CD4-positive, CD25-positive, alpha-beta regulatory T cell (primary cell): Measurements from ENCODE around the gene SLC11A2. TPM values are rescaled to one million over a fixed set of nuclear protein-coding genes. Genes with fewer than 3 reads are reported as not detected.

Experiments
- ATAC-seq, 2 donors: fragments of 150-1000 bp; cut with Tn5 transposase; one replicate each; pipeline ENCODE4 v1.10.0; 2021; ENCODE audit warnings: low read depth in 2 of 2, moderate number of reproducible peaks in 2 of 2, moderate library complexity in 1 of 2
- DNase-seq, 3 donors: peaks; one replicate each; pipeline versions ENCODE4 v3.0.0 to v3.0.0-alpha.2; 2012 to 2022; ENCODE audit warnings: mixed read lengths in 1 of 3
- H3K27ac ChIP-seq: one replicate; pipeline ENCODE4 v1.7.0; 2013; ENCODE audit warnings: mild to moderate bottlenecking, low read length; ENCODE audit not compliant: insufficient read depth, poor library complexity, severe bottlenecking
- H3K27me3 ChIP-seq: one replicate; pipeline ENCODE4 v1.7.0; 2013; ENCODE audit warnings: low read length; ENCODE audit not compliant: control insufficient read depth, insufficient read depth
- H3K36me3 ChIP-seq: one replicate; pipeline ENCODE4 v1.7.0; 2013; ENCODE audit warnings: mild to moderate bottlenecking, low read length, moderate library complexity; ENCODE audit not compliant: control insufficient read depth, insufficient read depth
- H3K4me1 ChIP-seq: 2 replicates; pipeline ENCODE4 v1.7.0; 2013; ENCODE audit warnings: mild to moderate bottlenecking, low read length; ENCODE audit not compliant: insufficient read depth, control insufficient read depth, poor library complexity, severe bottlenecking
- H3K4me3 ChIP-seq: one replicate; pipeline ENCODE4 v1.7.0; 2013; ENCODE audit warnings: low read depth, mild to moderate bottlenecking, low read length, moderate library complexity
- H3K9me3 ChIP-seq, 2 experiments: 1 replicate in 1 of 2; 2 replicates in 1 of 2; pipeline ENCODE4 v1.7.0; 2013; ENCODE audit warnings: low read length in 2 of 2, mild to moderate bottlenecking in 1 of 2, moderate library complexity in 1 of 2; ENCODE audit not compliant: control insufficient read depth in 2 of 2
- H3K27ac Mint-ChIP-seq, 3 donors: one replicate each; pipeline ENCODE4 v1.8.0; 2020 to 2022; ENCODE audit warnings: mild to moderate bottlenecking in 3 of 3, mixed read lengths in 3 of 3, moderate library complexity in 2 of 3
- H3K27me3 Mint-ChIP-seq: one replicate; pipeline ENCODE4 v1.8.0; 2022; ENCODE audit warnings: mild to moderate bottlenecking, mixed read lengths
- H3K36me3 Mint-ChIP-seq: one replicate; pipeline ENCODE4 v1.8.0; 2020; ENCODE audit warnings: mixed read lengths
- H3K4me1 Mint-ChIP-seq, 4 donors: one replicate each; pipeline ENCODE4 v1.8.0; 2020 to 2022; ENCODE audit warnings: mixed read lengths in 4 of 4, mild to moderate bottlenecking in 1 of 4
- H3K4me3 Mint-ChIP-seq, 4 donors: one replicate each; pipeline ENCODE4 v1.8.0; 2020 to 2022; ENCODE audit warnings: mild to moderate bottlenecking in 4 of 4, mixed read lengths in 4 of 4, moderate library complexity in 3 of 4
- H3K9me3 Mint-ChIP-seq, 7 donors: one replicate each; pipeline ENCODE4 v1.8.0; 2020 to 2022; ENCODE audit warnings: mixed read lengths in 7 of 7, mild to moderate bottlenecking in 3 of 7, moderate library complexity in 2 of 7
- polyA plus RNA-seq, 4 donors: library from polyadenylated mRNA; unstranded; fragments of 300-500 nt; fragmentation: Illumina TruSeq; gene quantifications; one replicate each; pipeline ENCODE4 v1.2.3, GENCODE V29; 2021
- total RNA-seq: library from RNA; stranded (reverse); gene quantifications from one replicate; pipeline ENCODE4 v1.2.3, GENCODE V29; 2022

Gene SLC11A2
- total and polyA plus RNA-seq, 5 donors from 2014 or later, result 7.2 to 54.3 (median 16.0) TPM

DNA sequence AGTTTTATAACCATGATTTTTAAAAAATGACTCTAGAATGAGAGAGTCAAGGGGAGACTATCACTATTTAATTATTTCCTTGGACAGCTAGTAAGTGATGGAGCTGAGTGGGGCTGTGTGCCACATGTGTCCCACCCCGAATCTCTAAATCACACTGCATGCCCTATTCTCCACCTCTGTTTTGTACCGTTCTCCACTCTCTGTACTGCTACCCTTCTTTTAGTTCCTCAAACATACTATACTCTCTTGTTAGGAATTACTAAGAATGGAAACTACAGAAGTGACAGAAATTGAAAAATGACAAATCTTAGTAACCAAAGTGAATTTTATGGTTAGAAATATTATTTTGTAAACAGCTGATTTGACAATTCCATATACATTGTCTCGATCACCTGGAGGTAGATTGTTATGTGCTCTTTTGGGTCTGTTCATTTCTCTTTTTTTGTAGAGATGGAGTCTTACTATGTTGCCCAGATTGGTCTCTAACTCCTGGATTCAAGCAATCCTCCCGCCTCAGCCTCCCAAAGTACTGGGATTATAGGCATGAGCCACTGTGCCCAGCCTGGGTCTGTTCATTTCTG is 35.9 kb downstream of the SLC11A2 start:
- Mint-ChIP-seq H3K4me1 (peaks cover 8 to 10% (median 9%) of the 10 kb centered on the region in 4 donors), H3K27me3 (no peaks in the 10 kb centered on the region), H3K27ac (peak overlapping the region in 2 of 3 donors; percentile 15 to 78), H3K36me3 (peaks cover 44% of the 10 kb centered on the region), H3K4me3 (no peak overlapping the region), H3K9me3 (no peaks in the 10 kb centered on the region)
- no peaks in the 10 kb centered on the region for H3K4me1 ChIP-seq
- H3K27ac ChIP-seq, result no peak overlapping the region
- H3K27me3 ChIP-seq, result no peaks in the 10 kb centered on the region
- peaks cover 67% of the 10 kb centered on the region for H3K36me3 ChIP-seq
- ATAC-seq (no peak), DNase-seq (no peak)
- no peaks in the 10 kb centered on the region for H3K9me3 ChIP-seq
- no peak overlapping the region for H3K4me3 ChIP-seq

DNA sequence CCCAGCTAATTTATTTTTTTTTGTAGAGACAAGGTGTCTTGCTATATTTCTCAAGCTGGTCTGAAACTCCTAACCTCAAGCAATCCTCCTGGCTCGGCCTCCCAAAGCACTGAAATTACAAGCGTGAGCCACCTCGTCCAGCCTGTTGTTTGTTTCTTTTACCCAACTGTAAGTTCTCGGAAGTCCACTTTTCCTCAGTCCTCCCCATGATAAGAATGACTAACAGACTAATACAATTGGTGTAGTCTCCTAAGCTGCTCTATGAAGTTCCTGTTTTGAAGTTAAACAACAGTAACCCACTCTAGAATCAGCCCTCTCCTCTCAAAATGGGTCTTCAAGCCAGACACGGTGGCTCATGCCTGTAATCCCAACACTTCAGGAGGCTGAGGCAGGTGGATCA is 37.3 kb downstream of the SLC11A2 start:
- peaks cover 35% of the 10 kb centered on the region for H3K36me3 Mint-ChIP-seq
- H3K27ac Mint-ChIP-seq, result no peak overlapping the region
- ATAC-seq, result no peak
- no peak overlapping the region for H3K4me3 ChIP-seq
- no peaks in the 10 kb centered on the region for H3K27me3 Mint-ChIP-seq
- no peaks in the 10 kb centered on the region for H3K4me1 ChIP-seq
- H3K4me1 Mint-ChIP-seq, result peaks cover 6 to 13% (median 11%) of the 10 kb centered on the region in 4 donors
- DNase-seq, result no peak
- no peak overlapping the region for H3K27ac ChIP-seq
- no peaks in the 10 kb centered on the region for H3K27me3 ChIP-seq
- H3K9me3 ChIP-seq, result no peaks in the 10 kb centered on the region
- H3K36me3 ChIP-seq, result peaks cover 56% of the 10 kb centered on the region
- H3K9me3 Mint-ChIP-seq, result no peaks in the 10 kb centered on the region
- no peak overlapping the region for H3K4me3 Mint-ChIP-seq

DNA sequence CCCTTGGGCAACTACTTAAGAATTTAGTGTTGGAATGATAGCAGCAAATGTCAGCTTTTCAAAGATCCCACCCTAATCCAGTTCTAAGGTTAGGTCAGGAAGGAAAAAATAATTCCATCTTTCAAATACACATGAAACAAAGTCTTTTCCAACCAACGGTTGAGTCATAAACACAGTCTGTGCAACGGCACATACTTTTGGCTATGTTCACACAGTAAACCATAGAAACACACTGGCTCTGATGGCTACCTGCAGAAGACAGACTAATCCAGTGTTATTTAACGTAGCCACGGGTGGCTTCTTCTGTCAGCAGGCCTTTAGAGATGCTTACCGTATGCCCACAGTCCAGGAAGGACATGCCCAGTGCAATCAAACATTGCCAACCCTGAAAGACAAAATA is 38.1 kb downstream of the SLC11A2 start:
- H3K9me3 Mint-ChIP-seq, result no peaks in the 10 kb centered on the region
- H3K4me1 ChIP-seq, result no peaks in the 10 kb centered on the region
- no peaks in the 10 kb centered on the region for H3K27me3 Mint-ChIP-seq
- peak overlapping the region in 2 of 3 donors; percentile 64 to 68 for H3K27ac Mint-ChIP-seq
- no peaks in the 10 kb centered on the region for H3K27me3 ChIP-seq
- H3K4me1 Mint-ChIP-seq, result peaks cover 6 to 13% (median 11%) of the 10 kb centered on the region in 4 donors
- H3K4me3 ChIP-seq, result no peak overlapping the region
- ATAC-seq (no peak), DNase-seq (no peak)
- no peak overlapping the region for H3K4me3 Mint-ChIP-seq
- H3K27ac ChIP-seq, result no peak overlapping the region
- peaks cover 35% of the 10 kb centered on the region for H3K36me3 Mint-ChIP-seq
- H3K36me3 ChIP-seq, result peaks cover 54% of the 10 kb centered on the region
- no peaks in the 10 kb centered on the region for H3K9me3 ChIP-seq

DNA sequence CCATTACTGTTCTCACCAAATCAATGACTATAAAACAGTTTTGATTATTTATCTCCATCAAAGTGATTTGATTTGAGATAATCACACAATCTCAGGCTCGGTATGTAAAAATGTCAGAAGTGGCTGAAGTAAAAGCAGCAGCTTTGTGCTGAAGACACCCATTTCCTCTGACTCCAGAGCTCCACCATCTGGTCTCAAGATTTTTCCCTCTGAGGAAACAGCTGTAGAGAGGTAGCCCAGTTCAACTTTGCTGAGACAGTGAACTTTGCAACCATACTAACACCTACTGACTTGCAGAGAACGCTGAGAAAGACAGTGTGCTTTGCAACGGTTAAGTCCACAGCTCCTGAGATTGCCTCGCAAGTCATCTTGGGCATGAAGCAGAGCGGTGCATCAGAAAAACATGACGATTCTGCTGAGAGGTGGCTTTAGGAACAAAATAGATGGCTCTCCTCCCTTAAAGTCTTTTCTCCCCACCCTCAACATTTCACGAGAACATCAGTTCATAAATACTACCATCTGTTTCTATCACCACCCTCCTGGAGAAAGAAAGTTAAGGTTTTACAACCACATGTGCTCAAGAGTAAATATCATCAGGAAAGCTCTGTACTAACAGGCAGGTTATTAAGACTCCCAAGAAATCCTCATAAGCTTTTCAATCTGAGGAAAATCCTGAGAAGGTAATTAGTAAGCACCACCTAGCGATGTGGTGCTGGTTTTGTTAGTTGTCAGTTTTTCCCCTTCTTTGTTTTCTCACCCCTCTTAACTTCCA is 39.0 kb downstream of the SLC11A2 start:
- peak; percentile 70 to 83 for ATAC-seq
- Mint-ChIP-seq H3K27ac (peak overlapping the region in 2 of 3 donors; percentile 64 to 66), H3K36me3 (peaks cover 34% of the 10 kb centered on the region)

DNA sequence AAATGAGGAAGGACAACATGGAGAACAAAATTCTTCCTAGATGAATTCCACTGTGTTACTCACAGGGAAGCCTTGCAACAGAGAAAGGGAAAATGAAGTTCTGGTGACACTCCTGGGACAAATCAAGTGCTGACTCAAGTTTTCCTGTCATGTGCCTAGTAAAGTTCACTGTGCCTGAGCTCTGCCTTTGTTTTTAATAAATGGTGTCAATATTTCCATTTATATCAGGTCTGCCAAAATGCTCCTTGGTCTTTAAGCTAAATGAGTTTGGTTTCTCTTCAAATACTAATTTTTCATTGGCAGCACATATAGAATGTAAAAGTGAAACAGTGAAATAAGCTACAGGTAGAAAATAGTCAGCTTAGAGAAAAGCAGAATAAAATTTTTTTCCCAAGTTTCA is 40.9 kb downstream of the SLC11A2 start:
- DNase-seq (no peak), ATAC-seq (no peak)
- Histone ChIP-seq H3K9me3 (no peaks in the 10 kb centered on the region), H3K27me3 (no peaks in the 10 kb centered on the region), H3K4me1 (no peaks in the 10 kb centered on the region), H3K4me3 (no peak overlapping the region), H3K27ac (no peak overlapping the region), H3K36me3 (peaks cover 26% of the 10 kb centered on the region)
- H3K36me3 Mint-ChIP-seq, result peaks cover 18% of the 10 kb centered on the region
- no peaks in the 10 kb centered on the region for H3K27me3 Mint-ChIP-seq
- no peak overlapping the region for H3K4me3 Mint-ChIP-seq
- peak overlapping the region in 1 of 3 donors; percentile 93 for H3K27ac Mint-ChIP-seq
- H3K4me1 Mint-ChIP-seq, result peaks cover 9 to 22% (median 18%) of the 10 kb centered on the region in 4 donors
- H3K9me3 Mint-ChIP-seq, result no peaks in the 10 kb centered on the region

More for the DNA sequence above, 39.0 kb downstream of the SLC11A2 start:
- no peak overlapping the region for H3K4me3 ChIP-seq
- DNase-seq, result peak in 2 of 3 donors; percentile 50 to 77
- H3K9me3 ChIP-seq, result no peaks in the 10 kb centered on the region
- peaks cover 45% of the 10 kb centered on the region for H3K36me3 ChIP-seq
- Mint-ChIP-seq H3K9me3 (no peaks in the 10 kb centered on the region), H3K27me3 (no peaks in the 10 kb centered on the region), H3K4me3 (no peak overlapping the region), H3K4me1 (peaks cover 6 to 13% (median 11%) of the 10 kb centered on the region in 4 donors)
- no peak overlapping the region for H3K27ac ChIP-seq
- H3K4me1 ChIP-seq, result no peaks in the 10 kb centered on the region
- no peaks in the 10 kb centered on the region for H3K27me3 ChIP-seq

DNA sequence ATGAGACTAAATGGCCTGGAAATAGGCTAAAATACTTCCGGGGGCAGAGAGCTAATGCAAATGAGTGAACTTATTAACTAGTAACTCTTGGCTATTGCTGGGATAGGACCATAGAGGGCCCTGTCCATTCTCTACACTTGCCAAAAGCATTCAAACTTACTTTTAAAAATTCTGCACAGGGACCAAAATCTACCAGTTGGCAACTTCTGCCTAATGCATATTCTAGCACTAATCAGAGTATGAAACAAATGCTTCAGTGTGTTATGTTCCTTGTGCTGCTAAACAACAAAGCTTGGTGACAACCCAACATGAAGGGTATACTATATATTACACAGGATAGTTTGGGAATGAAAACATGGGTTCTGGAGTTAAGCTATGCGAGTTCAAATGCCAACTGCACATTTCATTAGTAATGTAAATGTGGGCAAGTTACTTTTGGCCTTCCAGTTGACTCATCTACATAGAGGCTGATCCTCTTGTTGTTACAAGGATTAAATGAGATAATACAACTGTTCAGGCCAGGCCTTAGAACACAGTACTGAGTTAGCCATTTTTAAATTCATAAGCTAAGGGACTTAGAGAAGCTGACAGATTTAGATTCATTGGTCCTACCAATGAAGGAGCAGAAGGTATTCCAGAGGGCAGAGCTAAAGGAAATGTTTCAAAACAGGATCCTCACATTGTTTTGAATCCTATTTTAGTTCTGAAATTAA is 41.4 kb downstream of the SLC11A2 start:
- H3K36me3 ChIP-seq, result peaks cover 22% of the 10 kb centered on the region
- Mint-ChIP-seq H3K4me3 (no peak overlapping the region), H3K27ac (peak overlapping the region in 1 of 3 donors; percentile 93), H3K27me3 (no peaks in the 10 kb centered on the region), H3K36me3 (peaks cover 17% of the 10 kb centered on the region), H3K9me3 (no peaks in the 10 kb centered on the region), H3K4me1 (peaks cover 12 to 28% (median 21%) of the 10 kb centered on the region in 4 donors)
- no peaks in the 10 kb centered on the region for H3K27me3 ChIP-seq
- H3K4me1 ChIP-seq, result peaks cover 3% of the 10 kb centered on the region
- ATAC-seq (no peak), DNase-seq (no peak)
- no peak overlapping the region for H3K4me3 ChIP-seq
- no peak overlapping the region for H3K27ac ChIP-seq
- no peaks in the 10 kb centered on the region for H3K9me3 ChIP-seq

DNA sequence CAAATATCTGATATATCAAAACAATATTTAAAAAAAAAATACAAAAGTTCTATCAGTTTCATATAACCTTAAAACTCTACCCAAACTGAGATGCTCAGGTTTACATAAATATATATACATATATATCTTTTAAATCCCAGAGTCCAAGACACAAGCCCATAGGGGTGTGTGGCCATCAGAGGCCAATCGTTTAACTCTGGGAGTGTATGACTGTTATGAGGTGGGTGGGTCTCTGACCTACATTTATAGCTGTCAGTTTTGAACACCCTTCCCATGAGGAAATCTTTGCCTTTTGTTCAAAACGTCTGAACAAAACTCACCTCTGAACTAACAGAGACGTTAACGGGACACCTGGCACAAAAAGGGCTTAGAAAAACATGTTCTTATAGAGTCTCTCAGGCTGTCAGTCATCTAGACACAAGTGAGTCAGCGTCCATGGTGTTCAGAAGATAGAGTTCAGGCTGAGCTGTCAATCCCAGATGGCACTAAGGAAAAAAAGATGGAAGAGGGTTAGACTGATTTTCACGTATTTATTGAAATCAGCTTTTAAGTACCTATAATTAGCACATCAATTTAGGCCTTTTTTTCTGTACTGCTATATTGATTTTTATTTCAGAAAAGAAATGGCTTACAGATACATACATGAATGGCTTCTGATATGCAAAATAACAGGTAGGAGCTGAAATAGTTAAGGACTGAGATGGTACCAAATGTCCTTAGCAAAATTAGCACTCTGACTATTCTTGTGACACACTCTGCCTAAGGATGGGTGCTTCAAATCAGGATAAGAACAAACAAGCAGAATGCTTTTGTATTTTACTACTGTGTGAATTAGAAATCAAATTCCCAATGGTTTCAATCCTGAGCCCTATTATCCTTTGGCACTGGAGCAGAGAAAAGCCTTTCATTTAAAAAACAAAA is 44.6 kb downstream of the SLC11A2 start:
- Mint-ChIP-seq H3K36me3 (peaks cover 13% of the 10 kb centered on the region), H3K9me3 (peaks cover 0 to 3% (median 0%) of the 10 kb centered on the region in 7 donors), H3K27me3 (no peaks in the 10 kb centered on the region), H3K27ac (peak overlapping the region in 1 of 3 donors; percentile 56), H3K4me1 (peaks cover 13 to 36% (median 29%) of the 10 kb centered on the region in 4 donors), H3K4me3 (no peak overlapping the region)
- peaks cover 10% of the 10 kb centered on the region for H3K4me1 ChIP-seq
- no peaks in the 10 kb centered on the region for H3K36me3 ChIP-seq
- no peaks in the 10 kb centered on the region for H3K27me3 ChIP-seq
- no peak overlapping the region for H3K4me3 ChIP-seq
- no peak overlapping the region for H3K27ac ChIP-seq
- DNase-seq (no peak), ATAC-seq (no peak)
- H3K9me3 ChIP-seq, result no peaks in the 10 kb centered on the region
